ENCODE measurements around the gene MUC6.

MUC6 gene

GRCh38 chr11:1035577-1036283 lies 788 bp downstream of the MUC6 start:
- no peak for DNase-seq (ENCODE audit: low spot score)

- DNase-seq (ENCODE audit: low spot score) = no peak
Measured at GRCh38 chr11:1034456-1035295, 1.8 kb downstream of the MUC6 start.

- no peak for DNase-seq (ENCODE audit: low spot score)
Measured at GRCh38 chr11:1034001-1034400, 2.5 kb downstream of the MUC6 start.

- no peak for DNase-seq (ENCODE audit: low spot score)
Measured at GRCh38 chr11:1033016-1033798, 3.3 kb downstream of the MUC6 start.

- no peak for DNase-seq (ENCODE audit: low spot score)
Measured at GRCh38 chr11:1032310-1032891, 4.1 kb downstream of the MUC6 start.

- DNase-seq (ENCODE audit: low spot score) = no peak
Measured at GRCh38 chr11:1031121-1031899, 5.2 kb downstream of the MUC6 start.

GRCh38 chr11:1030556-1030955 lies 6.0 kb downstream of the MUC6 start:
- DNase-seq (ENCODE audit: low spot score) = no peak

GRCh38 chr11:1030086-1030485 lies 6.4 kb downstream of the MUC6 start:
- DNase-seq (ENCODE audit: low spot score) = no peak

- no peak for DNase-seq (ENCODE audit: low spot score)
Measured at GRCh38 chr11:1029654-1030053, 6.9 kb downstream of the MUC6 start.

GRCh38 chr11:1029051-1029450 lies 7.5 kb downstream of the MUC6 start:
- DNase-seq (ENCODE audit: low spot score) = no peak

- no peak for DNase-seq (ENCODE audit: low spot score)
Measured at GRCh38 chr11:1028616-1029015, 7.9 kb downstream of the MUC6 start.

GRCh38 chr11:1028291-1028540 lies 8.3 kb downstream of the MUC6 start:
- DNase-seq (ENCODE audit: low spot score) = no peak

- DNase-seq (ENCODE audit: low spot score) = no peak
Measured at GRCh38 chr11:1027483-1028290, 8.8 kb downstream of the MUC6 start.

GRCh38 chr11:1026641-1027482 lies 9.7 kb downstream of the MUC6 start:
- no peak for DNase-seq (ENCODE audit: low spot score)

- no peak for DNase-seq (ENCODE audit: low spot score)
Measured at GRCh38 chr11:1026163-1026450, 10.4 kb downstream of the MUC6 start.

GRCh38 chr11:1025410-1026162 lies 10.9 kb downstream of the MUC6 start:
- no peak for DNase-seq (ENCODE audit: low spot score)

GRCh38 chr11:1024597-1025409 lies 11.7 kb downstream of the MUC6 start:
- DNase-seq (ENCODE audit: low spot score) = no peak

- DNase-seq (ENCODE audit: low spot score) = no peak
Measured at GRCh38 chr11:1023811-1024596, 12.5 kb downstream of the MUC6 start.
